ENCODE data around the gene IRF2BP2. TPM values are rescaled to one million over a fixed set of nuclear protein-coding genes. Genes with fewer than 3 reads are reported as not detected.

IRF2BP2 gene
- total RNA-seq, 2 experiments from 2014 or later, result 117 to 125 TPM

- DNase-seq, result no peak
- H3K36me3 Mint-ChIP-seq (ENCODE audit: low read depth), result no peaks in the 10 kb centered on the region
- ChIA-PET CTCF (interaction anchor here (1.2 to 1.3 kb wide), 2 partner anchors 8 to 90 kb away, joined by 3 to 4 read pairs; no protein-coding TSS in a partner anchor), POLR2A (interaction anchor here (0.6 kb wide), 1 partner anchor 20 kb away, joined by 3 read pairs; the partner anchor contains the start of gene IRF2BP2)
- H3K27ac Mint-ChIP-seq, result no peak overlapping the region
- no peak overlapping the region for H3K4me3 Mint-ChIP-seq
- no peaks in the 10 kb centered on the region for H3K9me3 Mint-ChIP-seq
- H3K27me3 Mint-ChIP-seq, result peaks cover 9% of the 10 kb centered on the region
- H3K4me1 Mint-ChIP-seq, result peaks cover 6% of the 10 kb centered on the region
Measured at GRCh38 chr1:234589064-234589800, 20.7 kb downstream of the IRF2BP2 start.

- Mint-ChIP-seq H3K36me3 (ENCODE audit: low read depth) (no peaks in the 10 kb centered on the region), H3K9me3 (no peaks in the 10 kb centered on the region), H3K4me1 (peaks cover 14% of the 10 kb centered on the region), H3K4me3 (no peak overlapping the region), H3K27ac (no peak overlapping the region), H3K27me3 (peaks cover 9% of the 10 kb centered on the region)
- ChIA-PET POLR2A (interaction anchor here (0.6 kb wide), 1 partner anchor 21 kb away, joined by 3 read pairs; the partner anchor contains the start of gene IRF2BP2), CTCF (interaction anchor here (1.2 to 1.3 kb wide), 2 partner anchors 9 to 89 kb away, joined by 3 to 4 read pairs; no protein-coding TSS in a partner anchor)
- DNase-seq, result no peak
Measured at GRCh38 chr1:234588386-234588785, 21.6 kb downstream of the IRF2BP2 start.

- POLR2A ChIA-PET, result no interaction called here
- H3K27ac Mint-ChIP-seq, result no peak overlapping the region
Measured at GRCh38 chr1:234586892-234587485, 23.0 kb downstream of the IRF2BP2 start.

GRCh38 chr1:234586304-234586703 is 23.7 kb downstream of the IRF2BP2 start:
- H3K36me3 Mint-ChIP-seq (ENCODE audit: low read depth), result no peaks in the 10 kb centered on the region
- ChIA-PET CTCF (no interaction called here), POLR2A (no interaction called here)
- no peaks in the 10 kb centered on the region for H3K9me3 Mint-ChIP-seq
- H3K4me1 Mint-ChIP-seq, result peaks cover 18% of the 10 kb centered on the region
- DNase-seq, result no peak
- peaks cover 9% of the 10 kb centered on the region for H3K27me3 Mint-ChIP-seq
- no peak overlapping the region for H3K27ac Mint-ChIP-seq
- no peak overlapping the region for H3K4me3 Mint-ChIP-seq

More at GRCh38 chr1:234586892-234587485, 23.0 kb downstream of the IRF2BP2 start:
- DNase-seq, result no peak
- Mint-ChIP-seq H3K4me1 (peaks cover 18% of the 10 kb centered on the region), H3K36me3 (ENCODE audit: low read depth) (no peaks in the 10 kb centered on the region), H3K27me3 (peaks cover 9% of the 10 kb centered on the region), H3K4me3 (no peak overlapping the region), H3K9me3 (no peaks in the 10 kb centered on the region)
- CTCF ChIA-PET, result no interaction called here

GRCh38 chr1:234585330-234586055 is 24.5 kb downstream of the IRF2BP2 start:
- peaks cover 3% of the 10 kb centered on the region for H3K9me3 Mint-ChIP-seq
- no peaks in the 10 kb centered on the region for H3K36me3 Mint-ChIP-seq (ENCODE audit: low read depth)
- peaks cover 9% of the 10 kb centered on the region for H3K27me3 Mint-ChIP-seq
- no peak for DNase-seq
- H3K27ac Mint-ChIP-seq, result no peak overlapping the region
- ChIA-PET POLR2A (interaction anchor here (2.1 kb wide), 1 partner anchor 15 kb away, joined by 9 read pairs; no protein-coding TSS in a partner anchor), CTCF (no interaction called here)
- H3K4me1 Mint-ChIP-seq, result peaks cover 18% of the 10 kb centered on the region
- H3K4me3 Mint-ChIP-seq, result no peak overlapping the region

- Mint-ChIP-seq H3K4me3 (no peak overlapping the region), H3K36me3 (ENCODE audit: low read depth) (no peaks in the 10 kb centered on the region), H3K9me3 (peaks cover 3% of the 10 kb centered on the region), H3K27me3 (peaks cover 9% of the 10 kb centered on the region), H3K4me1 (peaks cover 18% of the 10 kb centered on the region), H3K27ac (no peak overlapping the region)
- no peak for DNase-seq
- CTCF ChIA-PET, result no interaction called here
- POLR2A ChIA-PET, result interaction anchor here (1.1 to 2.1 kb wide), 2 partner anchors 15 to 41 kb away, joined by 5 to 9 read pairs; no protein-coding TSS in a partner anchor
Measured at GRCh38 chr1:234584926-234585325, 25.1 kb downstream of the IRF2BP2 start.

GRCh38 chr1:234584420-234584805 is 25.6 kb downstream of the IRF2BP2 start:
- DNase-seq, result no peak
- no peak overlapping the region for H3K4me3 Mint-ChIP-seq
- POLR2A ChIA-PET, result interaction anchor here (1.1 to 2.1 kb wide), 2 partner anchors 16 to 40 kb away, joined by 5 to 9 read pairs; no protein-coding TSS in a partner anchor
- no peaks in the 10 kb centered on the region for H3K36me3 Mint-ChIP-seq (ENCODE audit: low read depth)
- no peak overlapping the region for H3K27ac Mint-ChIP-seq
- H3K9me3 Mint-ChIP-seq, result peaks cover 3% of the 10 kb centered on the region
- CTCF ChIA-PET, result no interaction called here
- H3K27me3 Mint-ChIP-seq, result peaks cover 9% of the 10 kb centered on the region
- H3K4me1 Mint-ChIP-seq, result peaks cover 18% of the 10 kb centered on the region

- Mint-ChIP-seq H3K4me3 (no peak overlapping the region), H3K9me3 (peaks cover 3% of the 10 kb centered on the region), H3K4me1 (peaks cover 18% of the 10 kb centered on the region), H3K27me3 (peaks cover 9% of the 10 kb centered on the region), H3K27ac (peak overlapping the region; percentile 47), H3K36me3 (ENCODE audit: low read depth) (no peaks in the 10 kb centered on the region)
- DNase-seq, result peak; percentile 44
- ChIA-PET POLR2A (interaction anchor here (1.1 to 2.1 kb wide), 2 partner anchors 16 to 40 kb away, joined by 5 to 9 read pairs; no protein-coding TSS in a partner anchor), CTCF (no interaction called here)
Measured at GRCh38 chr1:234583755-234584419, 26.1 kb downstream of the IRF2BP2 start.

GRCh38 chr1:234582681-234583301 is 27.2 kb downstream of the IRF2BP2 start:
- peaks cover 9% of the 10 kb centered on the region for H3K27me3 Mint-ChIP-seq
- H3K27ac Mint-ChIP-seq, result no peak overlapping the region
- peaks cover 3% of the 10 kb centered on the region for H3K9me3 Mint-ChIP-seq
- no peak overlapping the region for H3K4me3 Mint-ChIP-seq
- no peak for DNase-seq
- no peaks in the 10 kb centered on the region for H3K36me3 Mint-ChIP-seq (ENCODE audit: low read depth)
- CTCF ChIA-PET, result no interaction called here
- peaks cover 18% of the 10 kb centered on the region for H3K4me1 Mint-ChIP-seq
- POLR2A ChIA-PET, result no interaction called here

- no peak for DNase-seq
- Mint-ChIP-seq H3K9me3 (peaks cover 3% of the 10 kb centered on the region), H3K4me3 (no peak overlapping the region), H3K27ac (no peak overlapping the region), H3K27me3 (peaks cover 7% of the 10 kb centered on the region), H3K4me1 (peaks cover 18% of the 10 kb centered on the region), H3K36me3 (ENCODE audit: low read depth) (no peaks in the 10 kb centered on the region)
- ChIA-PET CTCF (no interaction called here), POLR2A (no interaction called here)
Measured at GRCh38 chr1:234582186-234582585, 27.8 kb downstream of the IRF2BP2 start.

- H3K36me3 Mint-ChIP-seq (ENCODE audit: low read depth), result no peaks in the 10 kb centered on the region
- no peak for DNase-seq
- CTCF ChIA-PET, result no interaction called here
- POLR2A ChIA-PET, result no interaction called here
- H3K4me3 Mint-ChIP-seq, result no peak overlapping the region
- peaks cover 18% of the 10 kb centered on the region for H3K4me1 Mint-ChIP-seq
- no peak overlapping the region for H3K27ac Mint-ChIP-seq
- peaks cover 3% of the 10 kb centered on the region for H3K9me3 Mint-ChIP-seq
- peaks cover 2% of the 10 kb centered on the region for H3K27me3 Mint-ChIP-seq
Measured at GRCh38 chr1:234581063-234581714, 28.8 kb downstream of the IRF2BP2 start.

- Mint-ChIP-seq H3K27me3 (peaks cover 2% of the 10 kb centered on the region), H3K9me3 (peaks cover 3% of the 10 kb centered on the region), H3K36me3 (ENCODE audit: low read depth) (no peaks in the 10 kb centered on the region), H3K27ac (no peak overlapping the region), H3K4me1 (peaks cover 18% of the 10 kb centered on the region), H3K4me3 (no peak overlapping the region)
- no peak for DNase-seq
- CTCF ChIA-PET, result no interaction called here
- POLR2A ChIA-PET, result no interaction called here
Measured at GRCh38 chr1:234579967-234580366, 30.0 kb downstream of the IRF2BP2 start.
